NCI-H446 (cell line): ENCODE data around the gene AATF.

ENCODE experiments used
- DNase-seq, 2 experiments: peaks; one replicate each; lab custom pipeline; 2025; lab: John Stamatoyannopoulos, UW

The AATF gene

GRCh38 chr17:36942019-36942599, 6.6 kb upstream of the AATF start:
- DNase-seq, result no peak

DNA sequence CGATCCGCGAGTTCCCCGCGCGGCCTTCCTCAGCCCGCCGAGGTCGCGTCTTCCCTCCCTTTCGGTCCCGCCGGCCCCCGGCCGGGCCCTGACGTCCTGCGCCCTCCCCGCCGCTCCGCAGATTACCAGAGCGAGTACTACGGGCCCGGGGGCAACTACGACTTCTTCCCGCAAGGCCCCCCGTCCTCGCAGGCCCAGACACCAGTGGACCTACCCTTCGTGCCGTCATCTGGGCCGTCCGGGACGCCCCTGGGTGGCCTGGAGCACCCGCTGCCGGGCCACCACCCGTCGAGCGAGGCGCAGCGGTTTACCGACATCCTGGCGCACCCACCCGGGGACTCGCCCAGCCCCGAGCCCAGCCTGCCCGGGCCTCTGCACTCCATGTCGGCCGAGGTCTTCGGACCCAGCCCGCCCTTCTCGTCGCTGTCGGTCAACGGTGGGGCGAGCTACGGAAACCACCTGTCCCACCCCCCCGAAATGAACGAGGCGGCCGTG, 6.1 kb upstream of the AATF start:
- DNase-seq, result no peak

- DNase-seq, result no peak
Observed at GRCh38 chr17:36943250-36944191, 5.2 kb upstream of the AATF start.

DNA sequence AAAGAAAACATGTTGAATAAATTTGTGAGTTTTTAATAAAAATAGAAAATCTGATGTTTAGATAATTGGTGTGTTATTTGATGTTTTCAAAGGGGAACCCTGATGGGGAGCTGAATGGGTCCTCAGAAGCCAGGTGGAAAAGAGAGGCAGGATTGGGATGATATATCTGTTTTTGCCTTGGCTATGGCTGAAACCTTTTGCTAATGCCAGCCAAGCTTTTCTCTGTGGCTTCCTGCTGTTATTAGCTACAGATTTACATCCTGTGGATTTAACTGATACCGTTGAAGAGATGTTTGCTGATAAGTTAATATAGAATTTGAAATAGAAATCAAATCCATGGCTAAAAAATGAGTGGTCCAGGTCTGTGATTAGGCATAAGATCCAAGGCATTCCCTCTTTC, 4.2 kb upstream of the AATF start:
- no peak for DNase-seq

DNA sequence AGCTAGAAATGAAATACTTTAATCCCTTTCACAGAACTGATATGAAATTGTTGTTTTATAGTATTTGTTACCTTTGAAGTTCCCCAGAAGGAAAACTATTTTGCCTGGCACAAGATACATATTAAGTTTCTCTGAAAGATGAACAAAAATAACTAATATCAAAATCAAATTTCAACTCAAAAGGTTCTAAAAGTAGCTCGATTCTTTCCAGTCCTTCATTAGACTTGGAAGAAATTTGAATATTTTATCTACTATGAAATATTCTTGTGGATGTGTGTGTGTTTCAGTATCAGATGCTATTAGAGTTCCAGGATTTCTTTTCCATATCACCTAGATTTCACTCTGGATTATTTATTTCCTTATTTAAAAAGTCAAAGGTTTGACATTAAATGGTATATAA, 3.6 kb upstream of the AATF start:
- DNase-seq, result no peak

DNA sequence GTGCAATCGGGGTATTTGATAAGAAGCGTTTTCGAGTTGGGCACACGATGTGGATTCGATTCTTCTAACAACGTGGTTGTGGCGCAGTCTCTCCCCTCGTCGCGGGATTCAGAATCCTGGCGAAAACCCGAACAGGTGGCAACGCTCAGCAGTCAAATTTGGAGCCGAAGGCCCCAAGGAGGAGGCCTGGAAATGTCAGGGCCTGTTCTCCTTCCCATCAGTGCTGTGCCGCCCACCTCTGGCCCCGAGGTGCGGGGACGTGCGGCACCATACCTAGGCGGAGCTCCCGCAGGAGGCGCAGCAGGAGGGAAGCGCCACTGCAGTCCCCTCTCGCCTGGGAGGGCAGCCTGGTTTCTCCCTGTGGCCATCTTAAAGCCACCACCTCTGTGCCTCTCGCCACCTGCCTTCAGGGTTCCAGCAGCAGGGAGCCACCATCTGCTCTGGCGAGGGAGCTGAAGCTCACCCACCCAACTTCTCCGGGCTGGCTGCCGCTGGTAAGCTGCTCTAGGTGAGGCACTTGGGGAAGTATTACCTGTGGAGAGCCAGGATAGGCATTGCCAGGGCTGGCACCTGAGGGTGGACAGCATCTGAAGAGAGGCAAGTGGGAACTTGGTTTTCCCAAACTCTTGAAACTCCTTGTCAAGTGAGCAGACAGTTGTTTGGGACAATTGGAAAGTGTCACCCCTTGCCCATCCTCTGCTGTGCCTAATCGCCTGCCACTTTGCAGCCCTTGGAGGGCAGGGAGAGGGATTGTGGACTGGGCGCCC, 2.6 kb upstream of the AATF start:
- no peak for DNase-seq

- no peak for DNase-seq
Observed at GRCh38 chr17:36946726-36947091, 2.0 kb upstream of the AATF start.

DNA sequence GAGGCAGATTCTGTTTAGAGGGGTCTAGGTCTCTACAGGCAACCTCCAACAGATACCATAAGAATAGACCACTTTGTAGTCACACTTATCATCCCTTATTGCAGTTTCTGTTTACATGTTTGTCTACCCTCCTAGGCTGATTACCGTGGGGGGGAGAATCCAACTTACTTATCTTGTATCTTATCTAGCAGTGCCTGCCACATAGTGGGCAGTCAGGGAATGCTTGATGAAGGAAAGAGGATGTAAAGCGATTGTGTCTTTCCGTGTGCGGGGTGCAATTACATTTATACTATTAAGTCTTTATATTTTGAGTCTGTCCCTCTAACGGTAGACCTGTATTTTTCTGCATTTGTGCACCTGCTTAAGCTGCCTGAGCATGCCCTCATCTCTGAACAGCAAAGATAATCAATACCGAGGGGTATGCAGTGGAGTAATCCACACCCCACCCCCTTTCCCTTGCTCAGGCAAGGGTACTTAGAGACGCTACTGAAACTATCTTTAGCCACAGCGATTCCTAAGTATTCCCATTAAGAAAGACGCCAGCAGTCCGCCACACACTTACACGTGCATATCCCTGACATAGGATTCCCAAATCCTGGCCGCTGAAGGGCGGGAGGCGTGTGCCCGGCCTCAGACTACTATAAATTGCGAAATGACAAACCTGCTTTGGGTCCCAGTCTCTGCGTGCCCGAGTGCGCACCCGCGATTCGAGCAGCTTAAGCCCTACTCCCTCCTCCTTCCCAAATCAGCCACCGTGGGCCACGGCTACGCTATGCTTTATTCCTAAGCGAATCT, 635 bp upstream of the AATF start:
- no peak for DNase-seq

DNA sequence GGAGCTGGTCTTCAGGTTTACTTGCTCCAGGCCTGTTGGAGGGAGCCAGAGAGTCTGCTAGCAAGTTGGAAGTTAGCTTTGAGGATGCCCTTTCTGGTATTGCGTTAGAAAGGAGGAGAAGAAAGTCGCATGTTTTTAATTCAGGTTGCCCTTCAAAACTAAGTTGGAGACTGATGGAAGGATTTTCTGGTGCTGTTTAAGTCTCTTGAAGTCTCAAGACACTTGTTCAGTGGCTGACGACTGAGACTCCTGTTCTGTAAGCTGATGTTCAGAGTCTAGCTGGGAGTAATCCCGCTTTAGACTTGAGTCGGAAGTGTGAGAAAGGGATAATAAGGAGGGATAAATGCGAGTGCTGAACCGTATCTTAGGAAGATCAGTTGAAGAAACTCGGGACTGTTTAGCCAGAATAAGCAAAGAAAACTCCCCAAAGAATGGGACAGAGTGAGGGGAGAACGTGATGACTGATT, 740 bp downstream of the AATF start:
- no peak for DNase-seq

DNA sequence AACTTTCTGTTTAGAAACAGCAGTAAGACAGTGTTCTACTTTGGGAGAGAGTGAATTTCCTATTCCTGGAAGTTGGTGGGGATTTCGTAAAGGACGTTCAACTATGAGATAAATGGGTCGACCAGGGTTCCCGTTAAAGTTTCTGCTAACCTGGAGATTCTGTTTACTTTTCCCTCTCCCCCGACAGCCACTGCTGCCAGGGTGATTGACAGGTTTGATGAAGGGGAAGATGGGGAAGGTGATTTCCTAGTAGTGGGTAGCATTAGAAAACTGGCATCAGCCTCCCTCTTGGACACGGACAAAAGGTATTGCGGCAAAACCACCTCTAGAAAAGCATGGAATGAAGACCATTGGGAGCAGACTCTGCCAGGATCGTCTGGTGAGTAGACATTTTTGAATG, 1.3 kb downstream of the AATF start:
- DNase-seq, result no peak

DNA sequence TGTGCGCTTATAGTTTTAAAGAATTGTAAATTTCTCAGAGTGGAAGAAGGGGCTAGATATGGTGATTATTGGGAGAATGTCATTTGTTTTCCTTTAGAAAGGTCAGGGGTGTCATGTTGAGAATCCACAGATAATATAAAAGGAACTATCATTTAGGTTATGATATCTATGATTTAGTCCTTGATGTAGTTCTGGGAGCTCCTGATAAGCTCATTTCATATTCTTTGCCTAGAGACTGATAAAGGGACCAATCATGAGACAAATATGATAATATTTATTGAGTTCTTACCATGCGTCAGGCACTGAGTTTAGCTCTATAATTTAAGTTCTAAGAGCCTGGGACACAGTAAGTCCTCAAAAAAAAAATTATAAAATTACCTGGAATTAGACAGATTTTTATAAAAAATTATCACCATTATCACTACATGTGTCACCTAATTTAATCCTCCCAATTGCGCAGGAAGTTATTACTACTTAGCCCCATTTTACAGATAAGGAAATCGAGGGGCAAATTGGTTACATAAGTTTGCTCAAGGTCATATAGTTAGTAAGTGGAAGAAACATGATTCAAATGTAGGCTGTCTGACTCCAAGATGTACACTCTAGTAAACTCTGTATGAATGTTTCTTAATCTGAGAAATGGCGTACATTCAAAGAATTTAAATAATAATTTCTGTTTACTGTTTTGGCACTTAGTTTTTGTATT, 2.5 kb downstream of the AATF start:
- no peak for DNase-seq

GRCh38 chr17:36971508-36971907, 22.8 kb downstream of the AATF start:
- no peak for DNase-seq

DNA sequence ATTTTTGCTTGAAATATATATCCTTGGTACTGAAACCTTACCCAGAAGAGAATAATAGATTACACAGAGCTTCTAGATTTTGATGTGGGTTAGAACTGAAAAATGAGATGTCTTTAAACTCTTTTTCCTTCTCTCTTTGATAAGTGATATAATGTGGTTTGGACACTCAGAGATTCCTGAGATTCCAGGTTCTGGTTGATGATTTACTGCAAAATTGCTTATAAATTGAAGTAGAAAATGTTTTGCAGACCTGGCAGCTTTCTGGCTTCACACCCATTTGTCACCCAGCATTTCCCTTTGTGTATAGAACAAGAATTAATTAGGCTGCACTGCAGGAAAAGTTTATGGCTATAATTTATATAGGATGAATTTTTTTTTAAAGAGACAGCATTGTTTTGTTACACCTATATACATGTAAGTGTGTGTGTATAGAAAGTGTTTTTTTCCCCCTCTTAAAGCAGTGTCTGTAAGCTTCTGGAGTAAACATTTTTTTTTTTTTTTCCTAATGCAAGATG, 23.5 kb downstream of the AATF start:
- DNase-seq, result no peak

GRCh38 chr17:36972905-36973304, 24.2 kb downstream of the AATF start:
- DNase-seq, result no peak

GRCh38 chr17:36975922-36976515, 27.3 kb downstream of the AATF start:
- no peak for DNase-seq

- no peak for DNase-seq
Observed at GRCh38 chr17:36977066-36977465, 28.3 kb downstream of the AATF start.

- no peak for DNase-seq
Observed at GRCh38 chr17:36977568-36977967, 28.8 kb downstream of the AATF start.

DNA sequence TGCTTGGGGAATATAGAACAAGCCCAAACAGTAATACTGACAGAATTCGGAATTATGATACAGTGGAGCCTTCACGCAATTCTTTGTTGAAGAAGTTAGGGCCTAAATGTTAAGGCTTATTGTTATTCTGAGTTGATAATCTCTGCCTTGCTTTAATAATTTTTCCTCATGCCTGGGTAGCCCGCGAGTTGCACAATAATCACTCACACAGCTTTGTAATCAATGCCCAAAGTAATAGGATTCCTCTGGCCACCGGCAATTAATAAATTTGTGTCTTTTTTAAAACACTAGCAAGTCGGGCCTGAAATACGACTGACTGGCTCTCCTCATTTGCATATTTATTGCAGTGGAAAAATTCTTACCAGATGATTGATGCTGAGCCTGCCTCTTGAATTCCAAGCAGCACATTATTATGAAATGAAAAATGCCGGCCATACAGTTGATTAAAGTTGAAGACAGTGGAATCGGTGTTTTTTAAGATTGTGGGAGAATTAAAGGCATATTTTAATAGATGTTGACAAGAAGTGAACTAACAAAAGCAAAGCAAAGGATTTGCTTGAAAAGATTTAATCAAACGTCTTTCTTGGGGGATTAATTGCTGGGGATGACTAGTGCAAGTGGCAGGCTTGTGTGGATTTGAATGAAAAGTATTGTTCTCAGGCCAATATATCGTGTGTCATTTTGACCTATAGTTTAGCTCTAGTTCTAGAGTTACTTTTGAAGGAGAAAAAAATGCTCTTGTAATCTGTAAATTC, 30.2 kb downstream of the AATF start:
- DNase-seq, result no peak

GRCh38 chr17:36979565-36979941, 30.8 kb downstream of the AATF start:
- DNase-seq, result no peak

DNA sequence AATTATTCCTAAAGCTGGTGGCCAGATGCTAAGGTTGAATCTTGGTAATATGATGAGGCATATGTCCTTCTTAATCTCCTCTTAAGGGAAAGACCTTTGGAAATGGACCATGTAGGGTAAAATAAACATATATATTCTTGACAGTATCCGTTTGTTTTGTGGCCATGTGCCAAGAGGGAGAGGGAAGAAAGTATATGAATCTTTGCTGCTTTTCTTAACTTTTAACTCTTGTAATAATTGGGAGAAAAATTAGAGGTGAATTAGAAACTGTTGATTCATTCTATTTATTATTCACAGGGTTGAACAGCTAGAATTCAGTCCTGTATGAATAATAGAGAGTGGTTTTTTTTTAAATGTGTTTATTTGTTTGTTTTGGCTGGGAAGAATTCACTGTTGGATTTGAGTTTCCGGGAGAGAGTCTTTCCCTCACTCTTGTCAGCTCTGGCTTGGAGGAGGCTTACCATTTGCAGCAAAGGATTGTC, 31.6 kb downstream of the AATF start:
- no peak for DNase-seq
